Effector CD8-positive, alpha-beta T cell (primary cell): Measurements from ENCODE around the gene TEX14.
"Not testable (repeated sequence)": the region's sequence is repeated elsewhere in the genome, so short reads cannot be mapped to it uniquely, and the experiment has no call there.

Experiments used
- DNase-seq: peaks from one replicate; lab custom pipeline; 2025; lab: John Stamatoyannopoulos, UW

The TEX14 gene

DNA sequence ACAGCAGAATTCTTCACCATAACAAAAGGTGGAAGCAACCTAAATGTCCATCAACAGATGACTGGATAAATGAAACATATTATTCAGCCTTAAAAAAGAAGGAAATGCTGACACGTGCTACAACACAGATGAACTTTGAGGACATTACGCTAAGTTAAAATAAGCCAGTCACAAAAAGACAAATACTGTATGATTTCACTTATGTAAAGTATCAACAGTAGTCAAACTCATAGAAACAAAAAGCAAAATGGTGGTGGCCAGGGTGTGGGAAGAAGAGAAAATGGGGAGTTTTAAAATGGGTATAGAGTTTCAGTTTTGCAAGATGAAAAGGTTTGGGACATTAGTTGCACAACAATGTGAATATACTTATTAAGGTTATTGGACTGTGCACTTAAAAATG is 127.6 kb downstream of the TEX14 start:
- DNase-seq = no peak

DNA sequence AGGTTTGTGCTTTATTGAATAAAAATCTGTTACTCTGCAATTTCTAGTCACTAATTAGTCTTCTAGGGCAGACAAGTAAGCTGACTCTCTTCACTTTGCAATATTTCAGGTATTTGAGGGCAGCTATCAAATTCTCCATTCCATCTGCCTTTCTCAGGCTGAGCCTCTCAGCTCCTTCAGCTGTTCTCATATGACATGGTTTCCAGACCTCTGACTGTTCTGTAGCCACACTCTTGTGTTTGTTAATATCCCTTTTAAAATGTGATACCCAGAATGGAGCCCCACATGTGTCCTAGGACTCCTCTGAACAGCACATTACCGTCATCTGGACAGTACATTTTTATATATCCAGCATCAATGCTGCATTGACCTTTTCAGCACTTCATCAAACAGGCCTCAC is 131.3 kb downstream of the TEX14 start:
- DNase-seq = no peak

DNA sequence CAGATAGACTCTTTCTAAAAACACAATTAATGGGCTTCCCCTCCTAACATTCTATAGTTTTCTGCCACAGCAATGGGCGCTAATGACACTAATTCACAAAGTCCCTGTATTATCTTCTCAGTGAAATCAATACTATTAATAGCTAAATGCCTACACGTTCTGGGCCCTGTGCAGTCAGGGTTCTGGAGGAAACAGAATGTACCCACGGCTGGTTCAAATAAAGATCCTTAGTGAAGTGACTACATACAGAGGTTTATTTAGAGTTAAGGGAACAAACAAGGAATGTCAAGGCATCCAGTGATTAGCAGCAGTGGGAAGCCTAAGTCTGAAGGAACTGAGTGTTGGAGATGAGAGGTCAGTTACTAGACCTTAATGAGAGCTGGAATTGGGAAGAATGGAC is 133.9 kb downstream of the TEX14 start:
- no peak for DNase-seq

DNA sequence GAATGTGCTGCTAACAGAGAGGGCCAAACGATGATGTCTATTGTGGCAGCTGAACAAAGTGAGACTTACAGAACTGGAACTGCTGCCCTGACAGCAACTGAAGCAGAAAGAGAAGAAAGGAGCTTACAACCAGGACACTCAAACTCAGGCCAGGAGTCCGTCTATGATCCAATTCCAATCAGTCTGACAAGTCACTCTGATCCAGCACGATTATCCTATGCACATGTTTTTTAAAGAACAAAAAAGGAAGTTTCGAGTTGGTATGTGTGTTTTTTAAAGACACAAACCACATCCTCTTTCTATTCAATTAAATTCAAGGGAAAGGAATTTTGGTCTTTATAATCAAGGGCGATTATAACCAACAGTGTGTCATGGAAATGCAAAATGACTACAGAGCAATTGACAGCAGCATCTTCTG is 135.0 kb downstream of the TEX14 start:
- no peak for DNase-seq

DNA sequence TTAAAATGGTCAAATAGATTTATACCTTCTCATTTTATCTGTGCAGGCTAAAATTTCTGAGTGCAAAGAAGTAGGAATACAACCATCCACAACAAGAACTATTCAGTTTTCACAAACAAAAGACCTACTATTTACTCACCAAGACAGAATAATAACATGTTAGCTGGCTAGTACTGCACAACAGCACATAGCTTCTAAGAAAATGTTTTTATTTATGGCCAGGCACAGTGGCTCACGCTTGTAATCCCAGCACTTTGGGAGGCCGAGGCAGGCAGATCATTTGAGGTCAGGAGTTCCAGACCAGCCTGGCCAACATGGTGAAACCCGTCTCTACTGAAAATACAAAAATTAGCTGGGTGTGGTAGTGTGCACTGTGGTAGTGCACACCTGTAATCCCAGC is 136.7 kb downstream of the TEX14 start:
- not testable (repeated sequence) for DNase-seq

DNA sequence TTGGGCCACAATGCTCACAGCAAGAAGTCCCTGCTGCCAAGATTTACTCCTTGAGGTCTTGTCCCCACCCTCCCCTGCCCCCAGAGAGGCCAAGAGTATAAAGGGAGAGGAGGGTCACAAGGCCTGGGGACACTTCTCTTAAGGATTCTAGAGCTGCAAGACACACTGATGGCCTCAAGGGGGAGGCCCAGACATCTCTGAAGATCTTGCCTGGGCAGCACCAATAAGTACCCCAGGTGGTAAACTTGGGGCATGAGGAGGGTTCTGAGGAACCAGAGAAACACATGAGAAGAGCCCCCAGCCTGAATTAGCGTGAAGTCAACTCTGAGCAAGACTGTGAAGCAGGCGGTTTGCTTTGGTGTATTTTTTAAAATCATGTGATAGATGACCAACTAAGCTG is 150.6 kb downstream of the TEX14 start:
- DNase-seq = no peak

DNA sequence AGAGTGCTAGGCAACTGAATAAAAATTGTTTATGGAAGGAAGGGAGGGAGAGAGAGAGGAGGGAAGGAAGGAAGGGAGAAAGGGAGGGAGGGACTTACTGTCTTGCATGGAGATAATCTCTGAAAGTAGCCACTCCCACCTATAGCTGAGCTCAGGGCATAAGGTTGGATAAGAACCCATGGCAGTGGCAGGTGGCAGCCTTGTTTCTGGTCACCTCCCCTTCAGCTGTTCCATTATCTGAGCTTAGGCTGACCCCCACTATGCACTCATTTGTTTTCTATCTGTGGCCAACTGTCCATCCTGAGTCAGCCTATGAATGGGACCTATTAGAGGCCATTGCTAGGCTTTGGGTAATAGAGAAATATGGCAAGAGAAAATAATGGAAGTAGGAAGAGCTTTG is 152.1 kb downstream of the TEX14 start:
- DNase-seq = no peak

DNA sequence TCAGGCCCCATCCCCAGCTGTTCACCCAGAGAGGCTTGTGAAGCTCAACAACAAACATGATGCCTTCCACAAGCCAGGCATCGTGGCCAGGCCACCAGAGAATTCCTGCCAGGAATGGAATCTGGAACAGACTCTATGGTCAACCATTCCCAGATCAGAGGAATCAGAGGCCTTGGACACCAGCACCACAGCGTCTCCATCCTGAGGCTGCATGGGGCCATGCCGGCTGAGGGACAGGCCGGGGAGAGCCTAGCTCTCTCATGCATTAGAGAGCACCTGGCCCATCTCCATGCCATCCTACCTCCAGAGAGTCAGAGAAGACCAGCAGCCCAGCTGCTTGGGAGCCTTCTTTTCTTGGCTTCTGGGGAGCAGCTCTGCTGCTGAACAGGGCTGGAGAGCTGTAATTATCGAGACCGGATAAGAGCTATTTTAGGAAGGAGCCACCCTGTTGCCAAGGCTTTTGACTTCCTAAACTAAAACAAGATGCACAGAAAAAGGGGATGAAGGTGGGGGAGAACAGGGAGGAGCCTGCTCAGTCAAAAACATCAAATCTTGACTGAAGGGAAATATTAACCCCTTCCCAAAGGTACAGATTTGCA is 152.9 kb downstream of the TEX14 start:
- DNase-seq = no peak

DNA sequence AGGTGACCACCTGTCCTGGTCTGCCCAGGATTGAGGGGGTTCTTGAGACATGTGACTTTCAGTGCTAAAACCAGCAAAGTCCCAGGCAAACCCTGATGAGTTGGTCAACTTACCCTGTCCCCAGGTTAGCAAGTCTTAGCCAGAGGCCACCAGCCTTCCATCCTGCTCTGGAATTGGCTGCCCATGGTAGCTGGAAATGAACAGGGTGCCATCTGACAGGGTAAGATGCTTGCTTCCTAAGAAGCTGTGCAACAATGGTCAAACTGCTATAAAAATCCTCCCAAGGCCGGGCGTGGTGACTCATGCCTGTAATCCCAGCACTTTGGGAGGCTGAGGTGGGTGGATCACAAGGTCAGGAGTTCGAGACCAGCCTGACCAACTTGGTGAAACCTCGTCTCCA is 154.6 kb downstream of the TEX14 start:
- no peak for DNase-seq

DNA sequence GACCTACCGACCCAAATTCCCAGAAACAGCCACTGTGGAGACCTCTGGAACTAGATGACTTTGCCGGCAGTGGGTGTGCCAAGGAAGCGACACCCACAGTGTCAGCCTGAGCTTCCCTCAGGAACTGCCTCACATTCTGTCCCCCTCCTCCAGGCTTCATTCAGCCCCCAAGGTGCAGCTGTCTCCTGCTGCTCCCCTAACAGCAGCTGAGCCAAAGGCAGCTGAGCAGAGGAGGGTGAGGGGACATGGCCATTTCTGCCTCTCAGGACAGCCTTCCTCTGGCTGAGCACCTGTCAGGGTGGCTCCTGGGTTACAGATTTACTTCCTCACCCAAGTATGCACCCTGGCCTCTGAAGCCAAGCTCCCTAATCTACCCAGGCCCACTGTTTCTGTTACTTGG is 155.3 kb downstream of the TEX14 start:
- no peak for DNase-seq

DNA sequence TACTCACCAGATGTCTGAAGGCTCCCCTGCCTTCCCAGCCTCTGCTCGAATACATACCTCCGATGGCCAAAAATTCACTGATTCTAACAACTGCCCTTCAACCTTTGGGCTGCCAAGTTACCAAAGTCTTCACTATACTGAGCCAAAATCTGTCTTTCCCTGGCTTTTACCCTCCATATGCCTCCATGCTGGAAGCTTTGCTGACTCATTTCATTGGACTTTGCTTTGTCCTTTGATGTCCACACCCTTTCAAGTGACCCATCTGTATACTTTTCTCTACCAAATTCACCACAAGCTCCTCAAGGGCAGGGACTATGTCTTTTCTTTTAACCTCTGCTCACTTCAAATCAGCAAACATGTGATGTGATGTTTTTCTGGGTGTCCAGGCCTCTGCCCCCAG is 156.4 kb downstream of the TEX14 start:
- no peak for DNase-seq

DNA sequence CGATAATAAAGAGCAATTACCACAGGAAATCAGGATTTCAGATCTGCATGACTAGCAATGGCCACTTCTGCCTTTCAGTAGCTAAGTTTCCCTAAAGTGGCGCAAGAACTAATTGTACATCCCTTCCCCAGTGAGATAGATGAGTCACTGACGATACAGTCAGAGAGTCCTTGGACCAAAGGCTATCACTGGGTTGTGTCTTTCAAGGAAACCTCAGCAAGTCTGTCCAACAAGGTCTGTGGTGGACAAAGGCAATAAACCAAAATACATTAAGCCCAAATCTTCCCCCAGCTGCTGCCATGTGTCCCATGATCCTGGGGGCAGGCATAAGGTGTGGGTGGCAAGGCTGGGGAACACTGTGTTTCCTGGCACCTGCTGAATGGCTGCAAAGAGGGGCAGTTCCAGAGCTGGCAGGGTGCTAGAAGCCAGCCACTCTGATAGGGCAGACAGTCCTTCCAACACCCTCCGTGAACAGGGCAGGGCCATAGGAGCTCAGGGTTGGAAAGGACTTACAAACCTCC is 156.9 kb downstream of the TEX14 start:
- DNase-seq = no peak

DNA sequence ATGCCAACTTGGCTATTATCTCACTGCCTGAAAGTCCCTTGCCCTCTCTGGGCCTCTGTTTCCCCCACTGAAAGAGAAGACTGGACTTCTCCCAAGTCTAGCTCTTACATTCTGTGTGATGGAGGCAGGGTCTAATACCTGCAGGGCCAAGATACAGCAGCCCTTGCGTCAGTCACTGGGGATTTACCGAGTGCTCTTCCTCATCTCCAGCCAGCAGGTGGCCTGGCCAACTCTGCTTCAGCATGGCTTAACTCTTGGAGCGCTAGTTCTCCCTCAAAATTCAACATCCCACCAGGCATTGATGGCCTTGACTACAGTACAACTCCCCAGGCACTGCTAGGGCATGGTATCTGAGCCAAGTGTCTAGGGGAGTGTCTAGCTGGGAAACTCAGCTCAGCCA is 157.5 kb downstream of the TEX14 start:
- no peak for DNase-seq

DNA sequence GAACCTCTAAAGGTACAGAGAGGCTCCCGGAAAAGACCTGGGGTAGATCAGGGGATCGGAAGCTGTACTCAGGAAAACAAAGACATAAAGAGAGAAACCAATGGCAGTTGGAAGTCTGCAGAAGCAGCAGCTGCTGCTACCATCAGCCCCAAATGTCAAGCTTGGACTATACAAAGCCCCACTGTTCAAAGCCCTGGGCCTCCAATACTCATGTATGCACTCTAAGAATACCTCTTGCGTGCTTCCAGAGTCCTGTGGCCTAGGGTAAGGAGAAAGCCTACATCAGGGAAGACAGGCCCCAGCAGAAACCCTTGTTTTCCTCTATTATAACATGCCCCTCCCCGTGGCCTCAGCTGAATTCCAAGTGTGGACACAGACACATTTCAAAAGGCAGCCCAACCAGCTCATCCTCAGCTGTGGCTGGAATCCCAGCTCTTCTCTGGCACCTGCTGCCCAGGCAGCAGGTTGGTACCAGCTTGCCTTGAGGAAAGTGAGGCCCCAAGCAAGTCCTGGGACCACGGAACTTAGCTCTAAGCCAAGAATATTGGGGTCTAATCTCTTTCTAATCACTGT is 158.1 kb downstream of the TEX14 start:
- no peak for DNase-seq

DNA sequence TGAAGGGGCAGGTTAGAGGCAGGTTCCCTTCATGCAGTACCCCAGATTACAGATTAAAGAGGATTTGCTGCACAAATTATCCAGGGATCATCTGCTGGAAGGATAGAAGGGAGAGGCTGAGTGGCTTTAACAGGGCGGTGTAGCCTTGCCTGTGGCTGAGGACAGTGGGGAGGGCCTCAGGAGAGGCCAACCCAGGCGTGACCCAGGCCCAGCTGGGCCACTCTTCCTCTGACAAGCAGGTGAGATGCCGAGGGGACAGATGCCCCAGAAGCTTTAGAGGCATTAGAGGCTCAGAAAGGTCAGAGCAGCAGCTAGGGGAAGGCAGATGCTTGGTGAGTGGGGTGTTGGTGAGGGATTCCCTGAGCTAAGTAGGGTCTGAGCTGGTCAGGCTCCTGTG is 159.3 kb downstream of the TEX14 start:
- DNase-seq = no peak

DNA sequence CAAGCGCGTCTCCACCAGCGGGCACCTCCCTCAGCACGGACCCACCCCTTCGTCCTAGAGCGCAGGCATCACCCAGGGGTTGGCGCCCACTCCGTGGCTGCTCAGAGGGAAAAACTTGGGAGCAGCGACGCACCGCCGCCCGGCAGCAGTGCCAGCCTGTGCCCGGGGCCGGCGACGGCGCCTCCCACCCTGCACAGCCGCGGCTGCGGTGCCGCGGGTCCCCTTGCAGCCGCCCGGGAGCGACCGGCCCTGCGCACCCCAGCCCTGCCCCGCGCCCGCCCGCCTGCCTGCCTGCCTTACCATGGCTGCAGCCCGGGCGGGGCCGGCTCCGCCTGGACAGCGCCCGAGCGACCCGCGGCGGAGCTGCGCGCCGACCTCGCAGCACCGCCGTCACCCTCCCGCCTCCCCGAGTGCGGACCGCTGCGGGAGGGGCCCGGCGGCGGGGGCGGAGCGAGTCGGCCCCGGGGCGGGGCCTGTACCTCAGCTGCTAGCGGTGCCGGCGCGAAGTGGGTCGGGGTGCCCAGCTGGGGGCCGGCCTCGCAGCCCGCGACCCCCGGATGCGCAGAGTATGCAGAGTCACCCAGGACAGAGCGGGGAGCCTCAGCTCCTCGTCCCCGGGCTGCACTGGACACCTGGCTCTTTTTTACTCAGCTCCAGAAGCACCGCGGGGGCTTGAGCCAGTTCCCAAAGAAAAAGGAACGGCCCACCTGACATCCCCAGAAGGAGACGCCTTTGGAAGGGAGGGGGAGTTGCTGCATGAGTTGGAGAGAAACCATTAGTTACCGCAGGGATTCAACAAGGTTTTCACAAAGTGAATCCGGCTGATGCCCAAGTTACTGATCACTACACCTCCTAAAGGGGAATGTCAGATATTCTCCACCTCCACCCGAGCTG is 159.9 kb downstream of the TEX14 start:
- peak; percentile 46 for DNase-seq

DNA sequence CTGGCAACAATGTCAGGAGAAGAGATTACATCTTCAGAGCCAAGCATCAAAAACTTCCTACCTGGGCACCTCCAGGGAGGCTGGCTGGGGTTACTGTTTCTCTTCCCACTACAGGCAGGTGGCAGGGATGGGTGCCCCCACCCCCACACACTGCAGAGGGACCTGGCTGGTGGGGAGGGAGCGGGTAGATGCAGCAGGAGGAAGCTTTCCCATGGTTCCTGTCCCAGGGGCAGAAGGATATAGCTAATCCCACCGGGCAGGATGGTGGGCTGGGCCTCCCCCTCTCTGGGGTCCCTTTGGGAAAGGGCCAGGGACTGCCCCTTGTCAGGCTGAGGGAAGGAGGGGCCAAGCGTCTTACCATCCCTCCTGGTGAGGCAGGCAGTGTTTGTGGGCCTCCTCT is 160.7 kb downstream of the TEX14 start:
- no peak for DNase-seq

DNA sequence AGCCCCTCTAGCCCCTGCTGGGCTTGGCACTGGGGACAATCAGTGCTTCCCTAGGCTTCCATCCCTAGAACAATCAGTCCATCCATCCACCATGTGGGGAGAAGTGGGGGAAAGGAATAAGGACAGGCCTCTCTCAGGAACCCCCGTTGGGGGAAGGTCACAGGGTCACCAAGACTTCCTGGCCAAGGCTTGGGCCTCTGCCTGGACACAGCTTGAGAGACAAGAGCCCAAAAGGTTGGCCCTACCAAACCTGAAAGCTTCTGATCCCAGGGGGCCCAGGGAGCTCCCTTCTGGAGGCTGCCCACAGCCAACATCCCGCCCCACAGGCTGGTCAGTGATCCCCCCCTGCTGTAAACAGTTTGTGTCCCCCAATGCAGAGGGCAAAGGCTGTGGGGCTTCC is 161.2 kb downstream of the TEX14 start:
- no peak for DNase-seq

DNA sequence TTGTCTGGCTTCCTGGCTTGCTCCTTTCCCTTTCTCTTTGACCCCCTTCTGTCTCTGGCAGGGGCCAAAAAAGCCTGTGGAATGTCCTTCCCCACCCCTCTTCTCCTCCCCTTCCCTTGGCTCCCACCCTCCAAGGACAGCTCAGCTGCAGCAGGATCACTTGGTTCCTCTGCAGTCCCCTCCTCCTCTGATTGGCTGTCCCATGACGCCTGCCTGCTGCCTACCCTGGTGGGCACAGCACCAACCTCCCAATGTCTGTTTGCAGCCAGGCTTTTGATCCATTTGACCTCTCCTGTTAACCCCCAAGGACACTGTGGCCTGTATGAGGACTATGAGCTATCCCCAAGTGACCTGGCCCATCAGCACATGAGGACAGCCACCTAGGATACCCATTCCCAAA is 162.6 kb downstream of the TEX14 start:
- no peak for DNase-seq

DNA sequence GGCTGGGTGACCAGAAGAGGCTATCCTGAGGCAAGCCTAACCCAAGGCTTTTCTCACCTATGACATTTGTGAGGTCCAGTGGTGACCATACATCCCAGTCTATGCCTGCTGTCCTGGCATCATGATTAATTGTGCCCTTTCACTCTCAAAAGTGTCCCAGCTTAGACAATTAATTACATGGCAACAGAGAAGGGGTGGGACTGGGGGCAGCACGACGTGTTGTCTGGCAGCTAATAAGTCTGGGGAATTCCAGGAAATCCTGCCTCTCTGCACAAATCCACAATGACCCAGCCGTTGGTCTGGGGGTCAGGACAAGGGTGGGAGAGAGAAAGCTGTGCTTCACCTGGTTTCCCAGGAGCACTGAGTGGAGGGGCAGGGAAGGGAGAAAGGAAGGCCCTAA is 163.4 kb downstream of the TEX14 start:
- DNase-seq = no peak

DNA sequence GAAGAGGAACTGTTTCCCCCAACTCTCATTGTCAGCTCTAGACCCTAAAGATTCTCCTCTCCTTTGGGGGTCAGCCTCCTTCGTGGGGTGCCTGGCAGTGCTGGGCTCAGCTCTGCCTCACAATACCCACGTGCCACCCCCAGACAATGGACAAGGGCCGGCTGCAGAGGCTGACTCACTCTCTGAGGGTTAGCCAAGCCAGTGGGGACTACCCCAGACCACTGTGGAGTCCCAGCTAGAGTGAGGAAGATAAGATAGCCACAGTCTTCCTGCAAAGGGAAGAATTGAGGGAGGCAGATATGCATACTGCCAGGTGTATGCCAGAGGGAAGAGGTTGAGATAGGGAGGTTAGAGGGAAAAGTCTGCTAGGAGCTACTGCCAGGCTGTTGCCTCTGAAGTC is 163.9 kb downstream of the TEX14 start:
- no peak for DNase-seq

DNA sequence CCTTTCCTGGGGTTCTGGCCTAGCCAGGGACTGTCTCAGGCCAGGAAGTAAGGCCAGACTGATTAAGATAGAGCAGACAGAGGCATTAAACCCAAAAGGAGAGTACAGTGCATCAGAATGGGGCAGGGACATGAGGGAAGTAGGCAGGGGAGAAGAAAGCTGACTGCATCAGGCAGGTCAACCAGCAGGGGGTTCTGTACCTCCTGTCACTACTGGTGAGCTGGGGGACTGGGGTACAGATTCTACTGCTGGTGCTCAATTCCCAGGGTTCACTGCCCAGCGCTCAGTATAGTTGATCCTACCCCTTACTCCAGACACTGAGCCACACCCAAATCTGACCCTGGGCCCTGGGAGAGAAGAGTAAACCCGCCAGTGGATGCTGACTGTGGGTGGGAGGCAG is 164.5 kb downstream of the TEX14 start:
- no peak for DNase-seq

DNA sequence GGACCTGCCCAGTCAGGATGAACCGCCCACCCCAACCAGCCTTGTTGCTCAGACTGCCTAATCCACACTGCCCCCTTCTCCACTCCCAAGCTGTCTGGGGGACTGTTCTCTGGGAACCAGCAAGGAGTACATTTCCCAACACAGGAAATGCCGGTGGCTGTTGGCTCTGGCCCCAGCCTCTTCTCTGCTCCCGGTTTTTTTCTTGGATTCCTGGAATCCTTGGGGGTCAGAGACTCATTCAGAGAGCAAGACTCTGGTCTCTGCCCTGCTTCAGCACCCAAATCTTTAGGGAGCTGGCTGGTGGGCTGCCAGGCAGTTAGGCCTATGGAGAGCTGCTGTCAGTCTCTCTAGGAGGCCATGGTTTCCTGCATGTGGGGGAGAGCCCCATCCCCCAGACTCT is 166.6 kb downstream of the TEX14 start:
- no peak for DNase-seq
